IPS-18c (cell line): Measurements from ENCODE around the gene GRIN3B.

Experiments used
- H3K4me3 ChIP-seq: 2 replicates; pipeline ENCODE4 v1.7.0; 2013; ENCODE audit warnings: low read depth, mild to moderate bottlenecking, low read length, moderate library complexity; ENCODE audit not compliant: insufficient read depth
- H3K9me3 ChIP-seq: one replicate; pipeline ENCODE4 v1.6.1; 2013; ENCODE audit warnings: mild to moderate bottlenecking, low read length, moderate library complexity; ENCODE audit not compliant: control insufficient read depth, insufficient read depth

GRIN3B gene

DNA sequence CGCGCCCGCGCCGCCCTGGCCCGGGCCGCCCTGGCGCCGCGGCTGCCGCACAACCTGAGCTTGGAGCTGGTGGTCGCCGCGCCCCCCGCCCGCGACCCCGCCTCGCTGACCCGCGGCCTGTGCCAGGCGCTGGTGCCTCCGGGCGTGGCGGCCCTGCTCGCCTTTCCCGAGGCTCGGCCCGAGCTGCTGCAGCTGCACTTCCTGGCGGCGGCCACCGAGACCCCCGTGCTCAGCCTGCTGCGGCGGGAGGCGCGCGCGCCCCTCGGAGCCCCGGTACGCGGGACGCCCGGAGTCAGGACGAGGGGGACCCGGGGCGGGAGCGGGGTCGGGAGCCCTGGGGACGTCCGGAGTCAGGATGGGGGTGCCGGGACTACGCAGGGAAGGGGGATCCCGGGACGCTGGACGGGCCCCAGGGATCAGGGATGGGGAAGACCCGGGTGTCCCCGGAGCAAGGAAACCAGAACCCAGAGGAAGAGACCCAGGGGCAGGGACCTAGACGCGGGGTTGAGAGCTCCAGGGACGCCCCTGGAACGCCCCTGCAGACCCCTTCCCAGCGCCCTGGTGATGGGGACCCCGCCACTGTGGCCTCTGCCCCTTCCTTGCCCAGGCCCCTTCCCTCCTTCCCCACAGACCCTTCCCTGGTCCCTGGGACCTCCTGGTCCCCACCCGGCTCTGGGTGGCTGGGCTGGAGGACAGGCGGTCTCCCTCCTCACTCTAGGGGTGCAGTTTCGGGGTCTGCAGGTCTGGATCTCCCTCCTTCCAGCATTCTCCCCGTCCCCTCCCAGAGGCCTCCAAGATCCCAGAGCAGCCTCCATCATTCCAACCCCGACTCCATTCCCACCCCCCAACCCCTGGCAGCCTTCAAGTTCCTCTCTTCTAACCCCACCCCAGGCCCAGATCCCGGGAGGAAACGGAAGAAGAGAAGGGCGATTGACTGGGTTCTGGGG is 645 bp downstream of the GRIN3B start:
- Histone ChIP-seq H3K4me3 (peak overlapping the region; percentile 55), H3K9me3 (peaks cover 6% of the 10 kb centered on the region)

DNA sequence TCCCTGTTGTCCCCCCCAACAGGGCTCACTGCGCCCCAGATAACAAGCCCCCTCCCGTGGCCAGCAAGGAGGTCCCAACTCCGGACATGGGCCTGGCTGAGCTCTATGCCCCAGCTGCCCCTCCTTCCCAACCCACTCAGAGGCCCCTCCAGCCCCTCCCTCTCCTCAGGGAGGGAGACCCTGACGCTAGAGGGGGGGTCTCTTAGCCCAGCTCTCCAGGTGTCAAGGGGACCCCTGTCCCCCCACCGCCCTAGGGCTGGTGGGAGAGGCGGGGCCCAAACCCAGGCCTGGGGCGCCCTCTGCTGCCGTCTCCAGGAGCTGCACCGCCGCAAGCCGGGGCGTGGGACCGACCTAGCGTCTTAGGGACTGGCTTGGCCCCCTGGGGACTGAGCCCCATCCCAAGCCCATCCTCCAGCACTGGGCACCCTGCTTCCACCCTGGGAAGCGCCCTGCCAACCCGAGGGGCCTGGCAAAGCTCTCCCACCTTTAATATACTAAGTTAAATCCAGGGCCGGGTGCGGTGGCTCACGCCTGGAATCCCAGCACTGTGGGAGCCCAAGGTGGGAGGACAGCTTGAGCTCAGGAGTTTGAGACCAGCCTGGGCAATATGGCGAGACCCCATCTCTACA is 1.4 kb downstream of the GRIN3B start:
- no peak overlapping the region; the same call in 1 of the 2 replicates for H3K4me3 ChIP-seq
- peaks cover 4% of the 10 kb centered on the region for H3K9me3 ChIP-seq

DNA sequence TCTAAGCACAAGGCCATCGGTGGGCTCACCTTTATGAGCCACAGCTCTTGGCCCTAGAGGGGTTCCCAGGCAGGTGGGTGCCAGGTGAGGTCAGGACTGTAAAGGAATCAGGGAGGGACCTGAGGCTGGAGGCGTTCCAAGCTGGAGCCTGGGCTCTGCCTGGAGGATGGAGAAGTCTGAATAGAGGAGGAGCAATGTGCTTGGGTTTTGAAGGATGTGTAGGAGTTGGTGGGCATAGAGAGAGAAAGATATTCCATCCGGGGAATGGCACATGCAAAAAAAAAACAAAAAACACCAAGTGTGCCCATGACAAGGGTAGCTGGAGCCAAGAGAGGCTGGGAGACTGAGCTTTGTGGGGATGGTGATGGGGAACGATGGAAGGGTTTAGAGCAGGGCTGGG is 2.4 kb downstream of the GRIN3B start:
- Histone ChIP-seq H3K9me3 (peaks cover 4% of the 10 kb centered on the region), H3K4me3 (no peak overlapping the region)

DNA sequence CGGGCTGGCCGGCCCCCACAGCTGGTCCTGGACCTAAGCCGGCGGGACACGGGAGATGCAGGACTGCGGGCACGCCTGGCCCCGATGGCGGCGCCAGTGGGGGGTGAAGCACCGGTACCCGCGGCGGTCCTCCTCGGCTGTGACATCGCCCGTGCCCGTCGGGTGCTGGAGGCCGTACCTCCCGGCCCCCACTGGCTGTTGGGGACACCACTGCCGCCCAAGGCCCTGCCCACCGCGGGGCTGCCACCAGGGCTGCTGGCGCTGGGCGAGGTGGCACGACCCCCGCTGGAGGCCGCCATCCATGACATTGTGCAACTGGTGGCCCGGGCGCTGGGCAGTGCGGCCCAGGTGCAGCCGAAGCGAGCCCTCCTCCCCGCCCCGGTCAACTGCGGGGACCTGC is 3.1 kb downstream of the GRIN3B start:
- peaks cover 4% of the 10 kb centered on the region for H3K9me3 ChIP-seq
- H3K4me3 ChIP-seq = no peak overlapping the region

DNA sequence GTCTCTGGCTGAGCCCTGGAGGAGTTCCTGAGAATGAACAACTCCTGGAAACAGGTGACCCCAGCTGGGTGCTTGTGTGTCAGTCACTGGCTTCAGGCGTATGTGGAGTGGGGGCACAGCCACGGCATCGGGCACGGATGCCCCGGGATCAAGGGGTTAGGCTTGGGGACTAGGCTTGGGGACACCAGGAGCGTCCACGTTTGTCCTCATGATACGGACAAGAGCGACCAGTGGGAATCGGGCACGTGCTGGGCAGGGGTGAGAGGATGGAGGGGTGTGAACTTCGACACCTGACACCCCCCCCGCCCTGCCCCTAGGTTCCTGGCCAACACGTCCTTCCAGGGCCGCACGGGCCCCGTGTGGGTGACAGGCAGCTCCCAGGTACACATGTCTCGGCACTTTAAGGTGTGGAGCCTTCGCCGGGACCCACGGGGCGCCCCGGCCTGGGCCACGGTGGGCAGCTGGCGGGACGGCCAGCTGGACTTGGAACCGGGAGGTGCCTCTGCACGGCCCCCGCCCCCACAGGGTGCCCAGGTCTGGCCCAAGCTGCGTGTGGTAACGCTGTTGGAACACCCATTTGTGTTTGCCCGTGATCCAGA is 4.1 kb downstream of the GRIN3B start:
- no peak overlapping the region for H3K4me3 ChIP-seq

DNA sequence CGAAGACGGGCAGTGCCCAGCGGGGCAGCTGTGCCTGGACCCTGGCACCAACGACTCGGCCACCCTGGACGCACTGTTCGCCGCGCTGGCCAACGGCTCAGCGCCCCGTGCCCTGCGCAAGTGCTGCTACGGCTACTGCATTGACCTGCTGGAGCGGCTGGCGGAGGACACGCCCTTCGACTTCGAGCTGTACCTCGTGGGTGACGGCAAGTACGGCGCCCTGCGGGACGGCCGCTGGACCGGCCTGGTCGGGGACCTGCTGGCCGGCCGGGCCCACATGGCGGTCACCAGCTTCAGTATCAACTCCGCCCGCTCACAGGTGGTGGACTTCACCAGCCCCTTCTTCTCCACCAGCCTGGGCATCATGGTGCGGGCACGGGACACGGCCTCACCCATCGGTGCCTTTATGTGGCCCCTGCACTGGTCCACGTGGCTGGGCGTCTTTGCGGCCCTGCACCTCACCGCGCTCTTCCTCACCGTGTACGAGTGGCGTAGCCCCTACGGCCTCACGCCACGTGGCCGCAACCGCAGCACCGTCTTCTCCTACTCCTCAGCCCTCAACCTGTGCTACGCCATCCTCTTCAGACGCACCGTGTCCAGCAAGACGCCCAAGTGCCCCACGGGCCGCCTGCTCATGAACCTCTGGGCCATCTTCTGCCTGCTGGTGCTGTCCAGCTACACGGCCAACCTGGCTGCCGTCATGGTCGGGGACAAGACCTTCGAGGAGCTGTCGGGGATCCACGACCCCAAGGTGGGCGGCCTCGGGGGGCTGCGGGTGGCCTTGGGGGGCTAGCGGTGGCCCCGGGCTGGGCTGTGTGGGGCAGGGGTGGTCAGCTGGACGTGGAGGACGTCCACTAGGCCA is 4.8 kb downstream of the GRIN3B start:
- no peak overlapping the region for H3K4me3 ChIP-seq

More for the DNA sequence above, 4.1 kb downstream of the GRIN3B start:
- H3K9me3 ChIP-seq = peaks cover 4% of the 10 kb centered on the region

DNA sequence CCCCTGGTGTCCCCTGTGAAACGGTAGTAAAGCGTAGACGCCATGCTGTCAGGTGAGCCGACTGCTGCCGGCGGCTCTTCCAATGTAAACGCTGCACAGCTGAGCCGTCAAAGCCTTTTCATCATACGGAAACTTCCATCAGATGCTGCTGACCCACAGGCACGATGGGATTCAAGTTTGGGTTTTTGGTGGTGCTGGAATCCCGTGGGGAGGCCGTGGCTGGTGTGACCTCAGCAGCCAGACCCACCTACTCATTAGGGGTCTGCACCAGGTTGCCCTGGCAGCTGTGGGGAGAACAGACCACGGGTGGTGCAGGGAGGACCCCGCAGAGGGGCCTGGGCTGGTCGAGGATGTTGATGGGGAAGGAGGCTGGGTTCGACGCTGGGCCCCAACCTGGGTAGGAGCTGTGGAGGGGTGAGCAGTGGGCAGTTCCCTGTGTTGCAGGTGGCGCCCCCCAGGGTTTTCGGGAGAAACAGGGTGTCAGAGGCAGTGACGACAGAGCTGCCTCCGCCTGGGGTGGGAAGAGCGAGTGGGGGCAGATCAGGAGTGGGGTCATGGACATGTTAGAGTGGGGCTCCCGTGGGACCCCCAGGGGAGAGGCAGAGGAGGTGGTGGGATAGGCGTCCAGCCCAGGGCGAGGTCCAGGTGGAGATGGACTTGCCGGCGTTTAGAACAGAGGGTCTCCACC is 6.6 kb downstream of the GRIN3B start:
- H3K9me3 ChIP-seq = peaks cover 2% of the 10 kb centered on the region
- no peak overlapping the region for H3K4me3 ChIP-seq

More for the DNA sequence above, 4.8 kb downstream of the GRIN3B start:
- peaks cover 4% of the 10 kb centered on the region for H3K9me3 ChIP-seq

DNA sequence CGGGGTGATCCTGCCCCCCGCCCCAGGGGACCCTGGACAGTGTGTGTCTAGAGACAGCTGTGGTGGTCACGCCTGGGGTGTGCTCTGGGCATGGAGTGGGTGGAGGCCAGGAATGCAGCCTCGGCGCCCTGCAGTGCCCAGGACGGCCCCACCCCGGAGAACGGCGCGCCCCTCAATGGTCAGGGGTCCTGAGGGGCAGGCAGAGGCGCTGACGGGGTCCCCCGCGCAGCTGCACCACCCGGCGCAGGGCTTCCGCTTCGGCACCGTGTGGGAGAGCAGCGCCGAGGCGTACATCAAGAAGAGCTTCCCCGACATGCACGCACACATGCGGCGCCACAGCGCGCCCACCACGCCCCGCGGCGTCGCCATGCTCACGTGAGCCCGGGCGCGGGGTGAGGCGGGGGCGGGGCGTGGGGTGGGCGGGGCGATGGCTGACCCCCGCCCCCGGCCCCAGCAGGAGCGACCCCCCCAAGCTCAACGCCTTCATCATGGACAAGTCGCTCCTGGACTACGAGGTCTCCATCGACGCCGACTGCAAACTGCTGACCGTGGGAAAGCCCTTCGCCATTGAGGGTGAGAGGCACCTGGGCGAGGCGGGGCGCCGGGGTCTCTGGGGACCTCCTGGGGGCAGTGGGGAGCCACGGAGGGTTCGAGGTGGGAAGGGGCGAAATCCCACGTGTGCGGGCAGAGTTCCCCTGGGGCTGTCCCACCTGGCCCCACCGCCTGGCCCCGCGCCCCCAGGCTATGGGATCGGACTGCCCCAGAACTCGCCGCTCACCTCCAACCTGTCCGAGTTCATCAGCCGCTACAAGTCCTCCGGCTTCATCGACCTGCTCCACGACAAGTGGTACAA is 7.4 kb downstream of the GRIN3B start:
- H3K4me3 ChIP-seq = no peak overlapping the region
- H3K9me3 ChIP-seq = peaks cover 2% of the 10 kb centered on the region

DNA sequence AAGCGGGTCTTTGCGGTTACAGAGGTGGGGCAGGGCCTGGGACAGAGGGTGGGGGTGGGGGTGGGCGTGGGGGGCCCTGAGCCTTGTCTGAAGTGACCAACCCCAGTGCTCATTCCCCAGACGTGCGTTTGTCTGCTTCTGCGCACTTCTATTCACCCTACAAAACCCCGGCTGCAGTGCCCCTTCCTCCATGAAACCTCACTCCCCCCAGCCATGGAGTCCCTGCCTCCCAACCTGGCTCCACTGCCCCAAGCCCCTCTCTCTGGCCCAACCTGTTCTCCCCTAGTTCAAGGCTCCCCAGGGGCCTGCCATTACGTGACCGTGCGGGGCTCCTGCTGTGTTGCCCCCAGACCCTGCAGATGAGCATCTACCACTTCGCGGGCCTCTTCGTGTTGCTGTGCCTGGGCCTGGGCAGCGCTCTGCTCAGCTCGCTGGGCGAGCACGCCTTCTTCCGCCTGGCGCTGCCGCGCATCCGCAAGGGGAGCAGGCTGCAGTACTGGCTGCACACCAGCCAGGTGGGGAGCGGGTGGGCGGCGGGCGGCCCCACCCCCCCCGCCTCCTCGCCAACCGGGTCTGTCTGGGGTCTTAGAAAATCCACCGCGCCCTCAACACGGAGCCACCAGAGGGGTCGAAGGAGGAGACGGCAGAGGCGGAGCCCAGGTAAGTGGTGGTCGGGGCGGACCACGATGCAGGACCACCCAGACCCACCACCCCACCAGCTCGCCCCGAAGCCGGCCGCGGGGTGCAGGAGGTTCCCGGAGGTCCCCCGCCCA is 8.2 kb downstream of the GRIN3B start:
- no peak overlapping the region for H3K4me3 ChIP-seq
- peaks cover 2% of the 10 kb centered on the region for H3K9me3 ChIP-seq

DNA sequence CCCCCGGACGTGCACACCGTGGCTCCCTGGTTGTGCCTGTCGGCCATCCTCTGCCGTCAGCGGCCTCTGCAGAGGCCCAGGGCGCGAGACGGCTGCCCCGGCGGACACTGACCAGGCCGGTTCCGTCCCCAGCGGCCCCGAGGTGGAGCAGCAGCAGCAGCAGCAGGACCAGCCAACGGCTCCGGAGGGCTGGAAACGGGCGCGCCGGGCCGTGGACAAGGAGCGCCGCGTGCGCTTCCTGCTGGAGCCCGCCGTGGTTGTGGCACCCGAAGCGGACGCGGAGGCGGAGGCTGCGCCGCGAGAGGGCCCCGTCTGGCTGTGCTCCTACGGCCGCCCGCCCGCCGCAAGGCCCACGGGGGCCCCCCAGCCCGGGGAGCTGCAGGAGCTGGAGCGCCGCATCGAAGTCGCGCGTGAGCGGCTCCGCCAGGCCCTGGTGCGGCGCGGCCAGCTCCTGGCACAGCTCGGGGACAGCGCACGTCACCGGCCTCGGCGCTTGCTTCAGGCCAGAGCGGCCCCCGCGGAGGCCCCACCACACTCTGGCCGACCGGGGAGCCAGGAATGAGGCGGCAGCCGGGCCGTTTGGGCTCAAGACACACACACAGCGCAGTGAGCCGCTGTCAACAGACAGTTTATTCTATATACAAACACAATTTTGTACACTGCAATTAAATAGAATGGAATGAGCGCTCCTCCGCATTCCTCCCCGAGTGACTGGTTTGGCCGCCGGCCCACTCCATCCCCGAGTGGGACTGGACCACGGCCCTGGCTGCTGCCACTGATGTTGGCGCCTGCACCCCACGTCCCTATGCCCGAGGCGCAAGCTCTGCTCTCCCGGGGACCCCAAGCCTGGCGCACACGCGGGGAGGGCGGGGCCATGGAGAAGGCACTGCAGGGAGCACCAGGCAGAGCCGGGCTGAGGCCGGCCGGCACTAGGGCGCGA is 9.1 kb downstream of the GRIN3B start:
- no peak overlapping the region for H3K4me3 ChIP-seq

DNA sequence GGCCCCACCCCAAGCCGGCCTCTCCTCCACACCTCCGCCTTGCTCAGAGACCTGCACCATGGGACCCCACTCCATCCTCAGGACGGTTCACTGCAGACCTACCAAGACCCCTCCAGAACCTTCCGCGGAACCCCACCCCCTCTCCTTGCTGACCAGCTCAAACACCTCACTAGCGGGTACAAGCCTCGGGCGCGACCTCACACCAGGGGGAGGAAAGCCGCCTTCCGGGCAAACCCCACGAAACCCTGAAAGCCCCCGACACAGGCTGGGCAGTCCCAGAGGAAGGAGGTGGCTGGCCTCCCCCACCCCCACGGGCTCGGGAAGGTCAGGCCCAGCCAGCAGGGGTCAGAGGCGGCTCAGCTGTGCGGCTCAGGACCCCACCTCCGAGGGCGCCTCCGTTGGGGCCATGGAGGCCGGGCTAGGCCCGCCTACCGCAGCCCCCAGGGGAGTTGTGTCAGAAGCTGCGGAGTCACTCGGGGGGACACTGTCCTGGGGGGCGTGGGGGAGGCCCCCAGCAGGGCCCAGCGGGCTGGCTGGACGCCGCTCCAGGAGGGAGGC is 9.8 kb downstream of the GRIN3B start:
- H3K4me3 ChIP-seq = no peak overlapping the region

More for the DNA sequence above, 9.1 kb downstream of the GRIN3B start:
- H3K9me3 ChIP-seq = peaks cover 4% of the 10 kb centered on the region

DNA sequence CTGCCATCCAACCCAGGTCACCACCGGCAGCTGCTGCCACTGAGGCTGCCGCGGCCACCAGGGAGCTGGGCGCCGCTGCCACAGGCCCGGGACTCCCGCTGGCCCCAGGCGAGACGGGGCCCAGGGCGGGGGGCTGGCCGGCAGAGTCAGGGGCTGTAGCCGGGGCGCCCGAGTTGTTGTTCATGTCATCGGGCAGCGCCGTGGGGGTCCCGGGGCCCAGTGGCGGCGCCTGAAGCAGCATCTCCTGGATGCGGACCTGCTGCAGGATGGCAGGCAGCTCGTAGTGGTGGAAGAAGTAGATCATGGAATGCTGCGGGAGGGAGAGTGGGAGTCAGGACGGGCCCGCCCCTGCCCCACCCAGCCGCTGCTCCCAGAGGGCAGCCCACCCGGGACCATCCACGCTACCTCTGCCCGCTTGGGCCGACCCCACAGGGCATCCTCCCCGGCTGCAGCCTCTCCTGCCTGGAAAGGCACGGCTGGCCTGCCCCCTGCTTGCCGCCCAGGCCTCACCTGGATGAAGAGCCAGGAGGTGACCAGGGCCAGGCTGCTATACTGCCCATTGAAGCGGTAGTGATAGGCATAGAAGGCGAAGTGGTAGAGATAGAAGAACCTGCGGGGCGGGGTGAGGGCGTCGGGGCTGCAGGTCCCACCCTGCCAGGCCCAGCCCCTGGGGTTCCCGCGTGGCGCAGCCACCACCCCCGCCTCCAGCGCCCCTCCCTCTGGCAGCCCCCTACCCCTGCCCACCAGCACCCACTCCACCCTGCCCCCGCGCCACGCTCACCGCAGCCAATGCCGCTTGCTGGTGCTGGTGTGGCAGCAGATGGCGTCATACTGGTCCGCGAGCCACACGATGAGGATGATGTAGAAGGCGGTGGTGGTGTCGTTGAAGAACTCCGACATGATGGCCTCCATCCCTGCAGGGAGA is 10.6 kb downstream of the GRIN3B start:
- Histone ChIP-seq H3K9me3 (peaks cover 2% of the 10 kb centered on the region), H3K4me3 (no peak overlapping the region)

More for the DNA sequence above, 9.8 kb downstream of the GRIN3B start:
- peaks cover 2% of the 10 kb centered on the region for H3K9me3 ChIP-seq

DNA sequence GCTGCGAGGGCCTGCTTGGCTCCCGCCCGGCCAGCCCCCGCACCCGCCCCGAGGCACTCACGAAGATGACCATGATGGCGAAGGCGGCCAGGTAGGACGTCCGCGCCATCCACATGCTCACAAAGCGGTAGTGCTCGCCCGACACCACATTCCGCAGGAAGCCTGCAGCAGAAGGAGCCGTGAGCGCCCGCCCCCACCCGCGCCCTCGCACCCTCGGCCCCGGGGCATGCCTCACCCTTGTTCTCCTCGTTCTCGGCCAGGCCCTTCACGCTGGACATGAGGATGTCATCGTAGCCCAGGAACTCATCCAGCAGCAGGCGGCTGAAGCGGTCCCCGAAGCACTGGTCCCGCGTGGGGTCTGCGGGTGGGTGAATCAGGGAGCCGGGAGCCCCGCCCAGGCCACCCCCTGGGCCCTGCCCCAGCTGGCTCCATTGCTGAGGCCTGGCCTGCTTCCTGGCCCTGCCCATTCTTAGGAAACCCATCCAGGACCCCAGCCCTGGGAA is 11.7 kb downstream of the GRIN3B start:
- Histone ChIP-seq H3K9me3 (peaks cover 2% of the 10 kb centered on the region), H3K4me3 (no peak overlapping the region)
